Measurements from ENCODE around the gene JMJD1C. TPM values are rescaled to one million over a fixed set of nuclear protein-coding genes. Genes with fewer than 3 reads are reported as not detected.
"Not testable (repeated sequence)": the region's sequence is repeated elsewhere in the genome, so short reads cannot be mapped to it uniquely, and the experiment has no call there.

JMJD1C gene
- total RNA-seq, 1 experiment from 2014 or later = 67.6 TPM

DNA sequence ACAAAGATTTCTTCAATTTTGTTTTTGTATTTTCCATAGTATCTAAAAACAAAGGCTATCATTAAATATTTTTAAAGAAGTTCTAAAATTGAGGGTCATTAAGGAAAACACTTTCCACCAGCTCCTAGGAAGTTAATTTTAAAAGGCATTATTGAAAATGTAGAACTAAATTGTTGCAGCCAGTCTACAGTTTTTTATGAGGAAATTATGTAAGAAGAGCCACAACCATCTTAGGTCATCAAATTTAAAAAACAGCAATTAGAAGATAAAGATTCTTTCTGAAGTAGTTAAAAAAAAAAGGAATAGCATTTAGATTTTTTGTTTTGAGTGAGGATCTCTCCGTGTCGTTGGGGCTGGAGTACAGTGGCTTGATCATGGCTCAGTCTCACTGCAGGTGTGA, 171.0 kb downstream of the JMJD1C start:
- H3K4me1 Mint-ChIP-seq (ENCODE audit: low read depth, unreplicated experiment) = no peaks in the 10 kb centered on the region
- no peak for DNase-seq
- H3K9me3 Mint-ChIP-seq (ENCODE audit: low read depth, unreplicated experiment) = no peaks in the 10 kb centered on the region
- H3K36me3 Mint-ChIP-seq (ENCODE audit: insufficient read depth, unreplicated experiment) = no peaks in the 10 kb centered on the region
- intact Hi-C loops (cut with micrococcal nuclease; ENCODE audit: unreplicated experiment) = no loop called here
- no peak overlapping the region for H3K27ac Mint-ChIP-seq (ENCODE audit: unreplicated experiment)
- H3K27me3 Mint-ChIP-seq (ENCODE audit: unreplicated experiment) = no peaks in the 10 kb centered on the region
- H3K4me3 Mint-ChIP-seq (ENCODE audit: low read depth, unreplicated experiment) = no peak overlapping the region
- CTCF ChIA-PET = no interaction called here
- no TSS peak for BruUV-seq (replicated peaks)
- TF ChIP-seq, protein P1, sequence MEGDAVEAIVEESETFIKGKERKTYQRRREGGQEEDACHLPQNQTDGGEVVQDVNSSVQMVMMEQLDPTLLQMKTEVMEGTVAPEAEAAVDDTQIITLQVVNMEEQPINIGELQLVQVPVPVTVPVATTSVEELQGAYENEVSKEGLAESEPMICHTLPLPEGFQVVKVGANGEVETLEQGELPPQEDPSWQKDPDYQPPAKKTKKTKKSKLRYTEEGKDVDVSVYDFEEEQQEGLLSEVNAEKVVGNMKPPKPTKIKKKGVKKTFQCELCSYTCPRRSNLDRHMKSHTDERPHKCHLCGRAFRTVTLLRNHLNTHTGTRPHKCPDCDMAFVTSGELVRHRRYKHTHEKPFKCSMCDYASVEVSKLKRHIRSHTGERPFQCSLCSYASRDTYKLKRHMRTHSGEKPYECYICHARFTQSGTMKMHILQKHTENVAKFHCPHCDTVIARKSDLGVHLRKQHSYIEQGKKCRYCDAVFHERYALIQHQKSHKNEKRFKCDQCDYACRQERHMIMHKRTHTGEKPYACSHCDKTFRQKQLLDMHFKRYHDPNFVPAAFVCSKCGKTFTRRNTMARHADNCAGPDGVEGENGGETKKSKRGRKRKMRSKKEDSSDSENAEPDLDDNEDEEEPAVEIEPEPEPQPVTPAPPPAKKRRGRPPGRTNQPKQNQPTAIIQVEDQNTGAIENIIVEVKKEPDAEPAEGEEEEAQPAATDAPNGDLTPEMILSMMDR (IDR thresholded peaks at IDR 0.05; ENCODE audit: unreplicated experiment) = no peak

DNA sequence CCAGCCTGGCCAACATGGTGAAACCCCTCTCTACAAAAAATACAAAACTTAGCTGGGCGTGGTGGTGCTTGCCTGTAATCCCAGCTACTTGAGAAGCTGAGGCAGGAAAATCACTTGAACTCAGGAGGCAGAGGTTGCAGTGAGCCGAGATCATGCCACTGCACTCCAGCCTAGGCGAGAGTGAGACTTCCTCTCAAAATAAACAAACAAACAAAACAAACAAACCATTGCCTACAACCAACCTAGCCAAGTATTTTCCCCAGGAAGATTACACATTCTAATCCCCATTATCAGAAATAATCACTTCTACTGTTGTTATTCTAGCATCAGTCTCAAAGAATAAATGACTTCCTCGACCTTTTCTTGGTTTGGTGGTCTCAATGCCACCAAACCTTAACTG, 172.9 kb downstream of the JMJD1C start:
- H3K36me3 Mint-ChIP-seq (ENCODE audit: insufficient read depth, unreplicated experiment); intact Hi-C loops (cut with micrococcal nuclease; ENCODE audit: unreplicated experiment); H3K27ac Mint-ChIP-seq (ENCODE audit: unreplicated experiment); H3K4me1 Mint-ChIP-seq (ENCODE audit: low read depth, unreplicated experiment); H3K4me3 Mint-ChIP-seq (ENCODE audit: low read depth, unreplicated experiment); H3K9me3 Mint-ChIP-seq (ENCODE audit: low read depth, unreplicated experiment); DNase-seq; H3K27me3 Mint-ChIP-seq (ENCODE audit: unreplicated experiment); BruUV-seq (replicated peaks): not testable (repeated sequence)
- CTCF ChIA-PET = interaction anchor here (0.8 kb wide), 1 partner anchor 148 kb away, joined by 3 read pairs; no protein-coding TSS in a partner anchor

DNA sequence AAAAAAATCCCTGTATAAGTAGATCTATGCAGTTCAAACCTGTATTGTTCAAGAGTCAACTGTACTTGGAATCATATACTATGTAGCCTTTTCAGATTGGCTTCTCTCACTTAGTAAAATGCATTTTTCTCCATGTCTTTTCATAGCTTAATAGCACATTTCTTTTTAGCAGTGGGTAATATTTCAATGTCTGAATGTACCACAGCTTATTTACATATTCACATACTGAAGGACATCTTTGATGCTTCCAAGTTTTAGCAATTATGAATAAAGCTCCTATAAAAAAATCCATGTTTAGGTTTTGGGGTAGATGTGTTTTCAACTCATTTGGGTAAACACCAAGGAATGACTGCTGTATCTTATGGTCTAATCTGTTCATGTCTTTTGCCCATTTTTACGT, 177.6 kb downstream of the JMJD1C start:
- peaks cover 22% of the 10 kb centered on the region for H3K4me1 Mint-ChIP-seq (ENCODE audit: low read depth, unreplicated experiment)
- CTCF ChIA-PET = interaction anchor here (1.3 kb wide), 1 partner anchor 15 kb away, joined by 3 read pairs; no protein-coding TSS in a partner anchor
- H3K27me3 Mint-ChIP-seq (ENCODE audit: unreplicated experiment) = no peaks in the 10 kb centered on the region
- BruUV-seq (replicated peaks) = no TSS peak
- intact Hi-C loops (cut with micrococcal nuclease; ENCODE audit: unreplicated experiment) = no loop called here
- H3K9me3 Mint-ChIP-seq (ENCODE audit: low read depth, unreplicated experiment) = peaks cover 9% of the 10 kb centered on the region
- H3K4me3 Mint-ChIP-seq (ENCODE audit: low read depth, unreplicated experiment) = no peak overlapping the region
- TF ChIP-seq, protein P1 (IDR thresholded peaks at IDR 0.05; ENCODE audit: unreplicated experiment) = no peak
- peaks cover 8% of the 10 kb centered on the region for H3K36me3 Mint-ChIP-seq (ENCODE audit: insufficient read depth, unreplicated experiment)
- no peak overlapping the region for H3K27ac Mint-ChIP-seq (ENCODE audit: unreplicated experiment)
- DNase-seq = no peak

DNA sequence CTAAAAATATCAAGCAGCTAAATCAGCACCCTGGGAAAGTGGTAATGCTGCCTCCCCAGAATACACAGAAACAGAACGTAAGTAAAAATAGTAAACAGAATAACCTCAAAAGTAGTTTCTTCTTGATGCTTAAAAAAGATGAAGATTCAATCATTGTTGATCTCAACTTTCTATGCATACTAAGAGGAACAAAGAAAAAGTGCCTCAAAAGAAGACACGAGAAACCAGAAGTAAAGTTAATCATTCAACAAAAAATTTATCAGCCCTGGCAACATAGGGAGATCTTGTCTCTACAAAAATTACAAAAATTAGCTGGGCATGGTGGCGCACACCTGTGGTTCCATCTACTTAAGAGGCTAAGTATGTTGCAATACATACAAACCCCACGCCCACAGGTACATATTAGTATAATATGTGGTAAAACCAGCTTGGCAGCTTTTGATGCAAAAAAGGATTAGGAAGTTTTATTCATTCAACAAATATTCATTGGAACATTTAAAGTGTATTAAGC, 179.0 kb downstream of the JMJD1C start:
- Mint-ChIP-seq H3K4me3 (ENCODE audit: low read depth, unreplicated experiment) (no peak overlapping the region), H3K9me3 (ENCODE audit: low read depth, unreplicated experiment) (peaks cover 9% of the 10 kb centered on the region), H3K4me1 (ENCODE audit: low read depth, unreplicated experiment) (peaks cover 22% of the 10 kb centered on the region), H3K36me3 (ENCODE audit: insufficient read depth, unreplicated experiment) (peaks cover 8% of the 10 kb centered on the region), H3K27me3 (ENCODE audit: unreplicated experiment) (no peaks in the 10 kb centered on the region), H3K27ac (ENCODE audit: unreplicated experiment) (peak overlapping the region; percentile 37)
- DNase-seq = peak; percentile 22
- CTCF ChIA-PET = interaction anchor here (0.5 kb wide), 1 partner anchor 376 kb away, joined by 3 read pairs; no protein-coding TSS in a partner anchor
- intact Hi-C loops (cut with micrococcal nuclease; ENCODE audit: unreplicated experiment) = no loop called here
- no TSS peak for BruUV-seq (replicated peaks)
- TF ChIP-seq, protein P1 (IDR thresholded peaks at IDR 0.05; ENCODE audit: unreplicated experiment) = no peak

DNA sequence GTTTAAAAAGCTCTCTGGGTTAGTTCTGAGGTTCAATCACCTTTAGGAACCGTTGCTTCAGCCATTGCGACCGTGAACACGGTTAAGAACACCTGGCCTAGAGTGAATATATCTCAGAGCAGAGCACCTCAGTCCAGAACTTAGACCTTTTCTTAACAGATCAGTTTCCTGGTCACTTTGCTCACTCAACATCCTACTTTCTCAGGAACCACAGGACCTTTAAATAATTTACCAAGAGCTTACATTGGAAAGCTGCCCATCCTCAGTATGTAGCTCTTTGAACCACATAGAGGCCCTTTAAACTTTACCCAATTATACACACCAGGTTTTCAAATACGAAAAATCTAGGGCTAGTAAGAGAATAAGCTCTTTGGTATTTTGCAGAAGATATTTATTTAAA, 179.4 kb downstream of the JMJD1C start:
- H3K36me3 Mint-ChIP-seq (ENCODE audit: insufficient read depth, unreplicated experiment) = peaks cover 10% of the 10 kb centered on the region
- H3K4me3 Mint-ChIP-seq (ENCODE audit: low read depth, unreplicated experiment) = no peak overlapping the region
- H3K27ac Mint-ChIP-seq (ENCODE audit: unreplicated experiment) = no peak overlapping the region
- peaks cover 22% of the 10 kb centered on the region for H3K4me1 Mint-ChIP-seq (ENCODE audit: low read depth, unreplicated experiment)
- no peaks in the 10 kb centered on the region for H3K27me3 Mint-ChIP-seq (ENCODE audit: unreplicated experiment)
- TF ChIP-seq, protein P1 (IDR thresholded peaks at IDR 0.05; ENCODE audit: unreplicated experiment) = no peak
- peaks cover 9% of the 10 kb centered on the region for H3K9me3 Mint-ChIP-seq (ENCODE audit: low read depth, unreplicated experiment)
- CTCF ChIA-PET = interaction anchor here (0.5 kb wide), 1 partner anchor 376 kb away, joined by 3 read pairs; no protein-coding TSS in a partner anchor
- BruUV-seq (replicated peaks) = no TSS peak
- intact Hi-C loops (cut with micrococcal nuclease; ENCODE audit: unreplicated experiment) = no loop called here
- no peak for DNase-seq

DNA sequence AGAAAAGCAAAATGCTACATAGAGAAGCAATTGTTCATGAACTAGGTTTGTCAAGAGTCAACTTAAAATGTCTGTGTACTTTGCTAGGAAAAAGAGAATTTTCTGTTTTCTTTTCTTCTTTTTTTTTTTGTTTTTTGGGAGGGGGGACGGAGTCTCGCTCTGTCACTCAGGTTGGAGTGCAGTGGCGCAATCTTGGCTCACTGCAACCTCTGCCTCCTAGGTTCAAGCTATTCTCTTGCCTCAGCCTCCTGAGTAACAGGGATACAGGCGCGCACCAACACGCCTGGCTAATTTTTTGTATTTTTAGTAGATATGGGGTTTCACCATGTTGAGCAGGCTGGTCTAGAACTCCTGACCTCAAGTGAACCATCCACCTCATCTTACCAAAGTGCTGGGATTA, 181.9 kb downstream of the JMJD1C start:
- BruUV-seq (replicated peaks); DNase-seq; intact Hi-C loops (cut with micrococcal nuclease; ENCODE audit: unreplicated experiment); H3K9me3 Mint-ChIP-seq (ENCODE audit: low read depth, unreplicated experiment); H3K27ac Mint-ChIP-seq (ENCODE audit: unreplicated experiment); H3K27me3 Mint-ChIP-seq (ENCODE audit: unreplicated experiment); H3K4me3 Mint-ChIP-seq (ENCODE audit: low read depth, unreplicated experiment): not testable (repeated sequence)
- CTCF ChIA-PET = interaction anchor here (0.6 kb wide), 1 partner anchor 20 kb away, joined by 3 read pairs; no protein-coding TSS in a partner anchor
- peaks cover 22% of the 10 kb centered on the region for H3K4me1 Mint-ChIP-seq (ENCODE audit: low read depth, unreplicated experiment)
- H3K36me3 Mint-ChIP-seq (ENCODE audit: insufficient read depth, unreplicated experiment) = peaks cover 13% of the 10 kb centered on the region
